ENCODE results near the gene PCBP2.

Gene PCBP2

GRCh38 chr12:53510181-53510812 is 58.4 kb downstream of the PCBP2 start:
- no peak for TF ChIP-seq USF1 (IDR thresholded peaks at IDR 0.05)
- TF ChIP-seq EGR1 (IDR thresholded peaks at IDR 0.05): no peak
- TF ChIP-seq TEAD4 (IDR thresholded peaks at IDR 0.05): no peak
- TF ChIP-seq RAD21 (IDR thresholded peaks at IDR 0.05; ENCODE audit: low read depth): no peak
- no peak for TF ChIP-seq EP300 (IDR thresholded peaks at IDR 0.05; ENCODE audit: borderline replicate concordance)
- TF ChIP-seq, protein P1, sequence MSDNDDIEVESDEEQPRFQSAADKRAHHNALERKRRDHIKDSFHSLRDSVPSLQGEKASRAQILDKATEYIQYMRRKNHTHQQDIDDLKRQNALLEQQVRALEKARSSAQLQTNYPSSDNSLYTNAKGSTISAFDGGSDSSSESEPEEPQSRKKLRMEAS (IDR thresholded peaks at IDR 0.05): no peak
- TF ChIP-seq CREB1 (IDR thresholded peaks at IDR 0.05; ENCODE audit: low read depth): no peak
- no peak for TF ChIP-seq ZBTB7A (IDR thresholded peaks at IDR 0.05; ENCODE audit: low read depth)
- no peak for TF ChIP-seq FOXM1 (IDR thresholded peaks at IDR 0.05; ENCODE audit: borderline replicate concordance, low read depth)

DNA sequence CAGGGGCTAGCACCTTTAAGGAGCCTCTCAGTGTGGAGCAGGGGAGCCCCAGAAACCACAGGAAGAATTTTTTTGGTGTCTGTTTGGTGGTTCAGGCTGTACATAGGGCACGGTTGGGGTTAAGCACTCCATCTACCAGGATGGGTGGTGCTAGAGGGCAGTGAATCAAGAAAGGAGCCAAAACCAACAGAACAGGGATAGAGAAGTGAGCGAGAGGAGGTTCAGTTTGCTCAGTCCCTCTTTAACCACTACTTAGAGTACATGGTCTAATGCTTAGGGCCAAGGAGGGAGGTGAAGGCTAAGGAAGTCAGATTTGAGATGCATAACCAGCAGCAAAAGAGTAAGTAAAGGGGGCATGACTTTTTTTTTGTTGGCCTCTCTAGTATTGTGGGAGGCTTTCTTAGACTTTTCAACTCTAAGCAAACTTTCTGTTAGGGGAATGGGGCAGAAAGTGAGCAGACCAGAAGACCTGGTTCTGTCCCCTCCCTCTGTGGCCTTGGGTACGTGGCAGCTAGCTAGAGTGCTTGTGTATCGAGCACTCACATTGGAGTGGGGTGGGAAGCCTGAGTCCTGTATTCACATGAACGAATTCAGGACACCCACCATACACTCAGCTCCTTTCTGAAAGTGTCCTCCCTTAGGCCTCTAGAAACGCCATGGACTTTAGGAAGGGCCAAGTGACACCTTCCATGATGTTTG is 62.0 kb downstream of the PCBP2 start:
- TF ChIP-seq CREB1 (IDR thresholded peaks at IDR 0.05; ENCODE audit: low read depth) (no peak), NFIC (IDR thresholded peaks at IDR 0.05) (no peak), EGR1 (IDR thresholded peaks at IDR 0.05) (no peak), REST (IDR thresholded peaks at IDR 0.05; ENCODE audit: low read depth) (no peak)

DNA sequence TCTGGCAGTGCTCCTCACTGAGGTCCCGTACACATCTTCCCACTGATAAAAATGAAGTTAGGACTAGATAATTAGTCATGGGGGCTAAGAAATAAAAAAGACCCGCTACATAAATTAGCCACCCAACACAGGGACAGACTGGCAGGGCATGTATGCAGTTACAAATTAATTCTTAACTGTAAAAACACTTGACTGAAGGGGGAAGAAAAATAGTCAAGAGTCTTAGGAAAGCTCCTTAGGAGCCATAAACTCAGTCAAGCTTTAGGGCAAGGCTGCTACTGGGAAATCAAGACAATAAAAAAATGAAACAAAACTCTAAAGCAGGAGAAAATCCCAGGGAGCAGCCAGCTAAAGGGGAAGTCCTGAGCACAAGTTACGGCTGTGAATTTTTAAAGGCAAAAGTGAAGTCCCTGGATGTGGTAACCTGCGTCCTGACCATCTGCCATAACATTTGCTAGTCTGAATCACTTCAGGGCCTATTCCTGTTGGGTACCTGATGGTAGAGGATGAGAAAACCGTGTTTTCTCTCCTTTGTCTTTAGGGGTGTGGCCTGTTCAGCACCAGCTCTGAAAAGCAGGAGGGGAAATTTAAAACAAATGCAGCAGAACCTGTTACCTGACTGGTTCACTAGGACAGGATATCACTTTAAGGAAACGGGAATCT is 62.9 kb downstream of the PCBP2 start:
- no peak for TF ChIP-seq TCF12 (IDR thresholded peaks at IDR 0.05; ENCODE audit: low read depth)
- no peak for TF ChIP-seq CREB1 (IDR thresholded peaks at IDR 0.05; ENCODE audit: low read depth)
- TF ChIP-seq, protein P1 (IDR thresholded peaks at IDR 0.05): no peak
- TF ChIP-seq NFIC (IDR thresholded peaks at IDR 0.05): no peak
- no peak for TF ChIP-seq EGR1 (IDR thresholded peaks at IDR 0.05)
- no peak for TF ChIP-seq RAD21 (IDR thresholded peaks at IDR 0.05; ENCODE audit: low read depth)
- TF ChIP-seq TAF1 (IDR thresholded peaks at IDR 0.05; ENCODE audit: low read depth): no peak
- TF ChIP-seq YY1 (IDR thresholded peaks at IDR 0.05; ENCODE audit: low read depth): no peak
- TF ChIP-seq ZBTB7A (IDR thresholded peaks at IDR 0.05; ENCODE audit: low read depth): no peak
- TF ChIP-seq CEBPB (IDR thresholded peaks at IDR 0.05): no peak
- no peak for TF ChIP-seq EP300 (IDR thresholded peaks at IDR 0.05; ENCODE audit: borderline replicate concordance)
- no peak for TF ChIP-seq TEAD4 (IDR thresholded peaks at IDR 0.05)
- no peak for TF ChIP-seq REST (IDR thresholded peaks at IDR 0.05; ENCODE audit: low read depth)
- TF ChIP-seq USF1 (IDR thresholded peaks at IDR 0.05): no peak
- no peak for TF ChIP-seq FOXM1 (IDR thresholded peaks at IDR 0.05; ENCODE audit: borderline replicate concordance, low read depth)

DNA sequence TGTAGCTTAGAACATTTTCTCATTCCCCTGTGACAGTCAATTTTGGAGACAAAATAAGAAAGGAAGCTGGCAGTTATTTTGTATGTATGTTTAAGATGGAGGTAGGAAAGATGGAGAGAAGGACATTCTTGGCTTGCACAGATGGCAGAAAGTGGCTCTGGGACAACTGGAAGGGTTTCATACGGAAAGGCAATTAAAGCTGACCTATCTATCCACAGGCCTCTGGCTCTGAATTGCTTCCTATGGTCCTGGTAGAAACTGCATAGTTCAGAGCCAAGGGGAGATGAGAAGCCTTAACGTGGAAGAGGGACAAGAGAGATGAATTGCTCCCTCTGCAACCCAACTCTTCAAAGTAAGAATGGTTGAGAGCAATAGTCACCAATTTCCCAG is 63.4 kb downstream of the PCBP2 start:
- no peak for TF ChIP-seq TEAD4 (IDR thresholded peaks at IDR 0.05)
- TF ChIP-seq CREB1 (IDR thresholded peaks at IDR 0.05; ENCODE audit: low read depth): no peak
- no peak for TF ChIP-seq REST (IDR thresholded peaks at IDR 0.05; ENCODE audit: low read depth)
- no peak for TF ChIP-seq TCF12 (IDR thresholded peaks at IDR 0.05; ENCODE audit: low read depth)
